ENCODE measurements around the gene NDNF. TPM values are rescaled to one million over a fixed set of nuclear protein-coding genes. Genes with fewer than 3 reads are reported as not detected.

NDNF gene
- total and polyA plus RNA-seq, 9 of the 15 experiments (the other 6 are each of a cell fraction or from before 2014, with no cell fraction given): not detected

DNA sequence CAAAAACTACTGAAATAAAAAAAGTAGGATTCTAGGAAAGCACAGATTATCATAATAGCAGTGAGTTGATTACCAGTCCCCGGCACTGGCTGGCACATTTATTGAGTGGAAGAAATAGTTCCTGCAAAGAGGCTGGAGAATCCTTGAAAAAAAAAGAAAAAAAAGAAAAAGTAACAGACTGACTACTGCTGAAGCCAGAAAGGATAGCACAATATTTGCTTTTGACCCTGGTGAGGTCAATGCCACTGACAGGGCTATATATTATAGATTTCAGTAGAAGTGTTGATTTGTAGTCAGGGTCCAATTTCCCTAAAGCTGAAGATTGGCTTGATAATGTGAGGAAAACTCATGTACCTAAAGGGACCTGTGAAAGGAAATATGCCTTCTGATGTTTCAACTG, 64.7 kb downstream of the NDNF start (continued):
- TF ChIP-seq, protein P1, sequence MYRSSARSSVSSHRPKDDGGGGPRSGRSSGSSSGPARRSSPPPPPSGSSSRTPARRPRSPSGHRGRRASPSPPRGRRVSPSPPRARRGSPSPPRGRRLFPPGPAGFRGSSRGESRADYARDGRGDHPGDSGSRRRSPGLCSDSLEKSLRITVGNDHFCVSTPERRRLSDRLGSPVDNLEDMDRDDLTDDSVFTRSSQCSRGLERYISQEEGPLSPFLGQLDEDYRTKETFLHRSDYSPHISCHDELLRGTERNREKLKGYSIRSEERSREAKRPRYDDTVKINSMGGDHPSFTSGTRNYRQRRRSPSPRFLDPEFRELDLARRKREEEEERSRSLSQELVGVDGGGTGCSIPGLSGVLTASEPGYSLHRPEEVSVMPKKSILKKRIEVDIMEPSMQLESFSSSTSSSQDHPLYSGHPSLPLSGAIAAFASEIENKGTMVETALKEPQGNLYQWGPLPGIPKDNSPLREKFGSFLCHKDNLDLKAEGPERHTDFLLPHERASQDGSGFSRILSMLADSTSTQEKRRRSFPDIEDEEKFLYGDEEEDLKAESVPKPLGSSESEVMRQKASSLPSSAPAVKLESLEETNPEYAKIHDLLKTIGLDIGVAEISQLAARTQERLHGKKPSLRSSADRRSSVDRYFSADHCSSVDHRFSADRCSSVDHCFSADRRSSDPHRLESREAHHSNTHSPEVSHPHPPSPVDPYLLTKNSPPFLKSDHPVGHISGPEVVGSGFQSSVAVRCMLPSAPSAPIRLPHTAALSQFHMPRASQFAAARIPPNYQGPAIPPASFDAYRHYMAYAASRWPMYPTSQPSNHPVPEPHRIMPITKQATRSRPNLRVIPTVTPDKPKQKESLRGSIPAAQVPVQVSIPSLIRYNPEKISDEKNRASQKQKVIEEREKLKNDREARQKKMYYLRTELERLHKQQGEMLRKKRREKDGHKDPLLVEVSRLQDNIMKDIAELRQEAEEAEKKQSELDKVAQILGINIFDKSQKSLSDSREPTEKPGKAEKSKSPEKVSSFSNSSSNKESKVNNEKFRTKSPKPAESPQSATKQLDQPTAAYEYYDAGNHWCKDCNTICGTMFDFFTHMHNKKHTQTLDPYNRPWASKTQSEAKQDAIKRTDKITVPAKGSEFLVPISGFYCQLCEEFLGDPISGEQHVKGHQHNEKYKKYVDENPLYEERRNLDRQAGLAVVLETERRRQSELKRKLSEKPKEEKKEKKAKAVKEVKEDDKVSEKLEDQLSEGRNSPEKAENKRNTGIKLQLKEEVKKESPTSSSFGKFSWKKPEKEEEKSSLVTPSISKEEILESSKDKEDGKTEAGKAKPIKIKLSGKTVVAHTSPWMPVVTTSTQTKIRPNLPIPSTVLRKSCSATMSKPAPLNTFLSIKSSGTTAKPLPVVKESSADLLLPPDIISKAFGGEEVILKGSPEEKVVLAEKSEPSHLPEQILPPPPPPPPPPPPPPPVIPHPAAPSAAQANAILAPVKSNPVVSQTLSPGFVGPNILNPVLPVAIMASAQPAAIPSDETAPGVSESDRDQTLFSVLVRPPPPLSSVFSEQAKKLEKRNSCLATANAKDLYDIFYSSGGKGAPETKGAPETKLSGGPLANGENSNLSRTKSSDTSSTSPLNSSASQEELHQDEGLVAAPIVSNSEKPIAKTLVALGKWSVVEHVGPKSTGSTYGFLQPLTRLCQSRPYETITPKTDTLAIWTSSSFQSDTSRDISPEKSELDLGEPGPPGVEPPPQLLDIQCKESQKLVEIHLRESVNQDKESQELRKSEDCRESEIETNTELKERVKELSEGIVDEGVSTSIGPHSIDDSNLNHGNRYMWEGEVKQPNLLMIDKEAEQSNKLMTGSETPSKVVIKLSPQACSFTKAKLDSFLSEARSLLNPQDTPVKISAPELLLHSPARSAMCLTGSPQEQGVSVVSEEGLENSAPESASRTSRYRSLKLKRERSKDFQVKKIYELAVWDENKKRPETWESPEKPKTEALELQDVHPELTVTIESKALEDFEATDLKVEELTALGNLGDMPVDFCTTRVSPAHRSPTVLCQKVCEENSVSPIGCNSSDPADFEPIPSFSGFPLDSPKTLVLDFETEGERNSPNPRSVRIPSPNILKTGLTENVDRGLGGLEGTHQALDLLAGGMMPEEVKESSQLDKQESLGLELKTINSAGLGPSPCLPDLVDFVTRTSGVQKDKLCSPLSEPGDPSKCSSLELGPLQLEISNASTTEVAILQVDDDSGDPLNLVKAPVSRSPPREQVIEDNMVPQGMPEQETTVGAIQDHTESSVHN (IDR thresholded peaks at IDR 0.05; ENCODE audit: borderline replicate concordance in 1 of 2, low read depth in 1 of 2): no peak
- TF ChIP-seq HMG20A (CRISPR knock-in tag; conservative IDR thresholded peaks at IDR 0.05) (no peak), HDGF (IDR thresholded peaks at IDR 0.05) (no peak), BRD9 (IDR thresholded peaks at IDR 0.05; ENCODE audit: low read depth, partially characterized antibody) (no peak), FOXM1 (IDR thresholded peaks at IDR 0.05; ENCODE audit: low read depth) (no peak), FOXM1 (CRISPR knock-in tag; IDR thresholded peaks at IDR 0.05; ENCODE audit: low read depth) (no peak), CXXC5 (CRISPR knock-in tag; IDR thresholded peaks at IDR 0.05) (no peak), MTF1 (CRISPR knock-in tag; IDR thresholded peaks at IDR 0.05; ENCODE audit: borderline replicate concordance) (no peak)
- TF ChIP-seq, protein P2, sequence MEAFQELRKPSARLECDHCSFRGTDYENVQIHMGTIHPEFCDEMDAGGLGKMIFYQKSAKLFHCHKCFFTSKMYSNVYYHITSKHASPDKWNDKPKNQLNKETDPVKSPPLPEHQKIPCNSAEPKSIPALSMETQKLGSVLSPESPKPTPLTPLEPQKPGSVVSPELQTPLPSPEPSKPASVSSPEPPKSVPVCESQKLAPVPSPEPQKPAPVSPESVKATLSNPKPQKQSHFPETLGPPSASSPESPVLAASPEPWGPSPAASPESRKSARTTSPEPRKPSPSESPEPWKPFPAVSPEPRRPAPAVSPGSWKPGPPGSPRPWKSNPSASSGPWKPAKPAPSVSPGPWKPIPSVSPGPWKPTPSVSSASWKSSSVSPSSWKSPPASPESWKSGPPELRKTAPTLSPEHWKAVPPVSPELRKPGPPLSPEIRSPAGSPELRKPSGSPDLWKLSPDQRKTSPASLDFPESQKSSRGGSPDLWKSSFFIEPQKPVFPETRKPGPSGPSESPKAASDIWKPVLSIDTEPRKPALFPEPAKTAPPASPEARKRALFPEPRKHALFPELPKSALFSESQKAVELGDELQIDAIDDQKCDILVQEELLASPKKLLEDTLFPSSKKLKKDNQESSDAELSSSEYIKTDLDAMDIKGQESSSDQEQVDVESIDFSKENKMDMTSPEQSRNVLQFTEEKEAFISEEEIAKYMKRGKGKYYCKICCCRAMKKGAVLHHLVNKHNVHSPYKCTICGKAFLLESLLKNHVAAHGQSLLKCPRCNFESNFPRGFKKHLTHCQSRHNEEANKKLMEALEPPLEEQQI (IDR thresholded peaks at IDR 0.05): no peak
- TF ChIP-seq, protein P3, sequence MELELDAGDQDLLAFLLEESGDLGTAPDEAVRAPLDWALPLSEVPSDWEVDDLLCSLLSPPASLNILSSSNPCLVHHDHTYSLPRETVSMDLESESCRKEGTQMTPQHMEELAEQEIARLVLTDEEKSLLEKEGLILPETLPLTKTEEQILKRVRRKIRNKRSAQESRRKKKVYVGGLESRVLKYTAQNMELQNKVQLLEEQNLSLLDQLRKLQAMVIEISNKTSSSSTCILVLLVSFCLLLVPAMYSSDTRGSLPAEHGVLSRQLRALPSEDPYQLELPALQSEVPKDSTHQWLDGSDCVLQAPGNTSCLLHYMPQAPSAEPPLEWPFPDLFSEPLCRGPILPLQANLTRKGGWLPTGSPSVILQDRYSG (tag; conservative IDR thresholded peaks at IDR 0.05; ENCODE audit: low read depth): no peak
- TF ChIP-seq, protein P4, sequence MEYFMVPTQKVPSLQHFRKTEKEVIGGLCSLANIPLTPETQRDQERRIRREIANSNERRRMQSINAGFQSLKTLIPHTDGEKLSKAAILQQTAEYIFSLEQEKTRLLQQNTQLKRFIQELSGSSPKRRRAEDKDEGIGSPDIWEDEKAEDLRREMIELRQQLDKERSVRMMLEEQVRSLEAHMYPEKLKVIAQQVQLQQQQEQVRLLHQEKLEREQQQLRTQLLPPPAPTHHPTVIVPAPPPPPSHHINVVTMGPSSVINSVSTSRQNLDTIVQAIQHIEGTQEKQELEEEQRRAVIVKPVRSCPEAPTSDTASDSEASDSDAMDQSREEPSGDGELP (CRISPR knock-in tag; IDR thresholded peaks at IDR 0.05; ENCODE audit: borderline replicate concordance): no peak

Measured in K562 (cell line).